SK-N-SH (cell line): Measurements from ENCODE around the gene ADRA2B.

ENCODE experiments used
- JUND ChIP-seq: IDR thresholded peaks from 2 replicates; pipeline ENCODE4 v1.4.0; 2012
- NRF1 ChIP-seq: IDR thresholded peaks from 2 replicates; pipeline ENCODE4 v1.6.1; 2012; ENCODE audit warnings: low read depth, mild to moderate bottlenecking, low read length
- POLR2AphosphoS5 ChIP-seq: IDR thresholded peaks from 2 replicates; pipeline ENCODE4 v1.6.1; 2012; ENCODE audit warnings: low read depth, low read length
- RAD21 ChIP-seq: IDR thresholded peaks from 2 replicates; pipeline ENCODE4 v1.6.1; 2012; ENCODE audit warnings: mild to moderate bottlenecking, low read length
- RFX5 ChIP-seq: IDR thresholded peaks from 2 replicates; pipeline ENCODE4 v1.6.1; 2012; ENCODE audit warnings: mild to moderate bottlenecking, improper control_type of control experiment, low read length
- TAF1 ChIP-seq: IDR thresholded peaks from 2 replicates; pipeline ENCODE4 v1.6.1; 2012; ENCODE audit warnings: low read depth, mild to moderate bottlenecking, low read length, moderate library complexity, borderline replicate concordance
- TEAD4 ChIP-seq: IDR thresholded peaks from 2 replicates; pipeline ENCODE4 v1.4.0; 2012; ENCODE audit warnings: mild to moderate bottlenecking, borderline replicate concordance; ENCODE audit not compliant: insufficient read depth
- YY1 ChIP-seq: IDR thresholded peaks from 2 replicates; pipeline ENCODE4 v1.4.0; 2012; ENCODE audit warnings: low read depth, mild to moderate bottlenecking
- TF ChIP-seq, protein P1 (sequence below): fragments of 200-600 bp; sonication (generic); IDR thresholded peaks from 2 replicates; pipeline ENCODE4 v1.6.1; 2017; ENCODE audit warnings: antibody characterized with exemption, mild to moderate bottlenecking, moderate library complexity
- TF ChIP-seq, protein P2 (sequence below): fragments of 150-350 bp; IDR thresholded peaks from 2 replicates; pipeline ENCODE4 v1.6.1; 2016; ENCODE audit warnings: mild to moderate bottlenecking, low read depth, low read length
- TF ChIP-seq, protein P3 (sequence below): IDR thresholded peaks from 2 replicates; pipeline ENCODE4 v1.4.0; 2012; ENCODE audit warnings: low read depth

DNA sequence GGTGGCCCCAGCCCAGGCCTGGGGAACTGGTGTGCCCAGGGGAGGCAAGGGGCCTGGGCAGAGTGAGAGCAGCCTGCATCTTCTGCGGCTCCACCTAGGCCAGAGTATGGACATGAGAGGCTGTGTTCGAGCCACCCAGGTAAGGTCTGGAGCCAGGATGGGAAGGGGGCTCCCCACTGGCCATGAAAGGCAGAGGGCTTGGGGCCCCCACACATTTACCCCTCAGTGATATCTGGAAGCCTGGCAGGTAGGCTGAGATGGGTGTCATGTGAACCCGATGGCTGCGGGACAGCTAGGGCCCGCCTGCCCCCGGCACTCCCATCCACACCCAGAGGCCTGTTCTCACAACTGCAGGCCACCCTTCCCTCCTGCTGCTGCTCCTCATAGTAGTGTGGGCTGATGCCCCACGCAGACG, 13.2 kb downstream of the ADRA2B start:
- TF ChIP-seq, protein P1, sequence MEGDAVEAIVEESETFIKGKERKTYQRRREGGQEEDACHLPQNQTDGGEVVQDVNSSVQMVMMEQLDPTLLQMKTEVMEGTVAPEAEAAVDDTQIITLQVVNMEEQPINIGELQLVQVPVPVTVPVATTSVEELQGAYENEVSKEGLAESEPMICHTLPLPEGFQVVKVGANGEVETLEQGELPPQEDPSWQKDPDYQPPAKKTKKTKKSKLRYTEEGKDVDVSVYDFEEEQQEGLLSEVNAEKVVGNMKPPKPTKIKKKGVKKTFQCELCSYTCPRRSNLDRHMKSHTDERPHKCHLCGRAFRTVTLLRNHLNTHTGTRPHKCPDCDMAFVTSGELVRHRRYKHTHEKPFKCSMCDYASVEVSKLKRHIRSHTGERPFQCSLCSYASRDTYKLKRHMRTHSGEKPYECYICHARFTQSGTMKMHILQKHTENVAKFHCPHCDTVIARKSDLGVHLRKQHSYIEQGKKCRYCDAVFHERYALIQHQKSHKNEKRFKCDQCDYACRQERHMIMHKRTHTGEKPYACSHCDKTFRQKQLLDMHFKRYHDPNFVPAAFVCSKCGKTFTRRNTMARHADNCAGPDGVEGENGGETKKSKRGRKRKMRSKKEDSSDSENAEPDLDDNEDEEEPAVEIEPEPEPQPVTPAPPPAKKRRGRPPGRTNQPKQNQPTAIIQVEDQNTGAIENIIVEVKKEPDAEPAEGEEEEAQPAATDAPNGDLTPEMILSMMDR = no peak
- TF ChIP-seq YY1 (no peak), TAF1 (no peak), RFX5 (no peak), TEAD4 (no peak), POLR2AphosphoS5 (no peak), JUND (no peak), RAD21 (no peak), NRF1 (no peak)
- TF ChIP-seq, protein P2, sequence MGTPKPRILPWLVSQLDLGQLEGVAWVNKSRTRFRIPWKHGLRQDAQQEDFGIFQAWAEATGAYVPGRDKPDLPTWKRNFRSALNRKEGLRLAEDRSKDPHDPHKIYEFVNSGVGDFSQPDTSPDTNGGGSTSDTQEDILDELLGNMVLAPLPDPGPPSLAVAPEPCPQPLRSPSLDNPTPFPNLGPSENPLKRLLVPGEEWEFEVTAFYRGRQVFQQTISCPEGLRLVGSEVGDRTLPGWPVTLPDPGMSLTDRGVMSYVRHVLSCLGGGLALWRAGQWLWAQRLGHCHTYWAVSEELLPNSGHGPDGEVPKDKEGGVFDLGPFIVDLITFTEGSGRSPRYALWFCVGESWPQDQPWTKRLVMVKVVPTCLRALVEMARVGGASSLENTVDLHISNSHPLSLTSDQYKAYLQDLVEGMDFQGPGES = no peak
- TF ChIP-seq, protein P3, sequence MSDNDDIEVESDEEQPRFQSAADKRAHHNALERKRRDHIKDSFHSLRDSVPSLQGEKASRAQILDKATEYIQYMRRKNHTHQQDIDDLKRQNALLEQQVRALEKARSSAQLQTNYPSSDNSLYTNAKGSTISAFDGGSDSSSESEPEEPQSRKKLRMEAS = no peak
